ENCODE results near the gene PALLD. TPM values are rescaled to one million over a fixed set of nuclear protein-coding genes. Genes with fewer than 3 reads are reported as not detected.

Gene PALLD
- total and polyA plus RNA-seq, 2 donors (not counting 3 experiments of a cell fraction or from before 2014, with no cell fraction given): 13.4 to 48.2 TPM

DNA sequence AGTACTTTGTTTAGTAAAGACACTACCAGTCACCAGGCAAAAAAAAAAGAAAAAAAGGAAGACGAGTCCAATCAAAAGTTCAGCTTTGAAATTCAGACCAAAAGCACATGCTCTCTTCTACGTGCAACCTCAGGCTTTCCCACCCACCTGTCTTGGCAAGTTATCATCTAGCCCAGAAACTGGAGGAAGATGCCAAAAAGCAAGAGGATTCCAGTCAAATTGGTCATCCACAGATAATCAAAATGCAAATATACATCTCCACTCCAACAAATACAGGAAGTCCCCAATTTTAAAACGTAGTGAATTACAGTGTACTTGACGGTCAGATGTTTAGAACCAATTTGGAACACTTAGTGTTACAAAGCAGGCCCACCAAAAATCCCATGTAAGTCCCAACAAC lies 96.5 kb downstream of the PALLD start:
- Histone ChIP-seq H3K79me2 (ENCODE audit: control insufficient read depth, insufficient read depth, low read length) (no peaks in the 10 kb centered on the region), H3K4me1 (ENCODE audit: control insufficient read depth, extremely low read depth, insufficient read depth, low read length) (peaks cover 5% of the 10 kb centered on the region), H3K9ac (replicated peaks; ENCODE audit: extremely low read depth, insufficient read depth, low read length) (no peak overlapping the region), H3K9me1 (replicated peaks; ENCODE audit: control insufficient read depth, extremely low read depth, insufficient read depth, low read length) (no peaks in the 10 kb centered on the region), H3K27ac (ENCODE audit: insufficient read depth, low read depth, low read length) (no peak overlapping the region), H3K4me2 (ENCODE audit: insufficient read depth, low read length) (no peak overlapping the region), H4K20me1 (replicated peaks; ENCODE audit: control insufficient read depth, extremely low read depth, insufficient read depth, low read length) (no peaks in the 10 kb centered on the region), H2AFZ (ENCODE audit: low read depth, low read length) (no peak overlapping the region), H3K27me3 (ENCODE audit: control insufficient read depth in 2 of 2, insufficient read depth in 2 of 2, low read length in 2 of 2) (no peaks in the 10 kb centered on the region), H3K4me3 (replicated peaks in 1 of 3; ENCODE audit: insufficient read depth in 1 of 3, low read depth in 1 of 3, low read length in 3 of 3) (no peak overlapping the region), H3K9me3 (replicated peaks; ENCODE audit: control insufficient read depth, insufficient read depth, low read length) (no peaks in the 10 kb centered on the region), H3K36me3 (ENCODE audit: control insufficient read depth in 2 of 2, extremely low read depth in 1 of 2, insufficient read depth in 2 of 2, low read length in 2 of 2) (no peaks in the 10 kb centered on the region)
- DNase-seq (ENCODE audit: low read depth, low spot score) (no peak), FAIRE-seq (no peak)
- intact Hi-C loops (cut with micrococcal nuclease): no loop called here
- TF ChIP-seq POLR2AphosphoS5 (IDR thresholded peaks at IDR 0.05; ENCODE audit: insufficient read depth, low read depth, low read length): no peak
- no peak for TF ChIP-seq FOS (IDR thresholded peaks at IDR 0.05; ENCODE audit: borderline replicate concordance, insufficient read depth, low read length)
- TF ChIP-seq EZH2 (IDR thresholded peaks at IDR 0.05; ENCODE audit: borderline replicate concordance, low read depth, low read length, severe bottlenecking): no peak
- no peak for TF ChIP-seq MYC (IDR thresholded peaks at IDR 0.05; ENCODE audit: low read depth, low read length)
- TF ChIP-seq, protein P1, sequence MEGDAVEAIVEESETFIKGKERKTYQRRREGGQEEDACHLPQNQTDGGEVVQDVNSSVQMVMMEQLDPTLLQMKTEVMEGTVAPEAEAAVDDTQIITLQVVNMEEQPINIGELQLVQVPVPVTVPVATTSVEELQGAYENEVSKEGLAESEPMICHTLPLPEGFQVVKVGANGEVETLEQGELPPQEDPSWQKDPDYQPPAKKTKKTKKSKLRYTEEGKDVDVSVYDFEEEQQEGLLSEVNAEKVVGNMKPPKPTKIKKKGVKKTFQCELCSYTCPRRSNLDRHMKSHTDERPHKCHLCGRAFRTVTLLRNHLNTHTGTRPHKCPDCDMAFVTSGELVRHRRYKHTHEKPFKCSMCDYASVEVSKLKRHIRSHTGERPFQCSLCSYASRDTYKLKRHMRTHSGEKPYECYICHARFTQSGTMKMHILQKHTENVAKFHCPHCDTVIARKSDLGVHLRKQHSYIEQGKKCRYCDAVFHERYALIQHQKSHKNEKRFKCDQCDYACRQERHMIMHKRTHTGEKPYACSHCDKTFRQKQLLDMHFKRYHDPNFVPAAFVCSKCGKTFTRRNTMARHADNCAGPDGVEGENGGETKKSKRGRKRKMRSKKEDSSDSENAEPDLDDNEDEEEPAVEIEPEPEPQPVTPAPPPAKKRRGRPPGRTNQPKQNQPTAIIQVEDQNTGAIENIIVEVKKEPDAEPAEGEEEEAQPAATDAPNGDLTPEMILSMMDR (IDR thresholded peaks at IDR 0.05; ENCODE audit: extremely low read depth in 1 of 2, insufficient read depth in 1 of 2, low read depth in 1 of 2, low read length in 2 of 2): no peak
- dilution Hi-C loops (cut with MboI; ENCODE audit: extremely low pct_ligation_motif_present, low sequenced_read_pairs): loop anchor here (25.0 kb wide), 1 partner anchor 319 kb away; no protein-coding TSS in a partner anchor
- ChIA-PET CTCF (interaction anchor here (1.0 kb wide), 1 partner anchor 328 kb away, joined by 3 read pairs; no protein-coding TSS in a partner anchor), POLR2A (interaction anchor here (0.6 kb wide), 1 partner anchor 37 kb away, joined by 7 read pairs; no protein-coding TSS in a partner anchor)
- BruUV-seq (replicated peaks): no TSS peak

DNA sequence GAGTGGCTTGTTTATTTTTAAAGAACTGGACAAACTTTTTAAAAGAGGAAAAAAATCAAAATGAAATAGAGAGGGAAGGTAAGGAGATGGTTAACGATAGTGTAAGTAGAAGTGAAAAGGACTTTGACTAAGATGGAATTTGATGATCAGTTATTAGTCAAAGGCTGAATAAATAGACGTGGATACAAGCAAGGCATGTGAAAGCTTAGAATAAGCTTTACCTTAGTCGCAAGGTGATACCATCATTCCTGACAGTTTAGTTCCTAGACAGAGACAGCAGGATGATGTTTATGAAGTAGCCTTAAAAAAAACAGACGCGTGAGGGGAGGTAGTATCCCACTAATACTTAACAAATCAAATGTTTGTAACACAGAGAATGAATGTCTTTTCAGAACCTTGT lies 97.3 kb downstream of the PALLD start:
- Histone ChIP-seq H2AFZ (ENCODE audit: low read depth, low read length) (no peak overlapping the region), H3K9me3 (replicated peaks; ENCODE audit: control insufficient read depth, insufficient read depth, low read length) (no peaks in the 10 kb centered on the region)
- CTCF ChIA-PET: interaction anchor here (1.0 kb wide), 1 partner anchor 11 kb away, joined by 3 read pairs; no protein-coding TSS in a partner anchor

More for the DNA sequence above, 97.3 kb downstream of the PALLD start:
- Histone ChIP-seq H3K27me3 (ENCODE audit: control insufficient read depth in 2 of 2, insufficient read depth in 2 of 2, low read length in 2 of 2) (no peaks in the 10 kb centered on the region), H3K4me3 (replicated peaks in 1 of 3; ENCODE audit: insufficient read depth in 1 of 3, low read depth in 1 of 3, low read length in 3 of 3) (no peak overlapping the region), H3K9me1 (replicated peaks; ENCODE audit: control insufficient read depth, extremely low read depth, insufficient read depth, low read length) (no peaks in the 10 kb centered on the region), H4K20me1 (replicated peaks; ENCODE audit: control insufficient read depth, extremely low read depth, insufficient read depth, low read length) (no peaks in the 10 kb centered on the region), H3K36me3 (ENCODE audit: control insufficient read depth in 2 of 2, extremely low read depth in 1 of 2, insufficient read depth in 2 of 2, low read length in 2 of 2) (no peaks in the 10 kb centered on the region), H3K79me2 (ENCODE audit: control insufficient read depth, insufficient read depth, low read length) (no peaks in the 10 kb centered on the region), H3K4me1 (ENCODE audit: control insufficient read depth, extremely low read depth, insufficient read depth, low read length) (peaks cover 5% of the 10 kb centered on the region), H3K4me2 (ENCODE audit: insufficient read depth, low read length) (no peak overlapping the region), H3K9ac (replicated peaks; ENCODE audit: extremely low read depth, insufficient read depth, low read length) (no peak overlapping the region), H3K27ac (ENCODE audit: insufficient read depth, low read depth, low read length) (no peak overlapping the region)
- dilution Hi-C loops (cut with MboI; ENCODE audit: extremely low pct_ligation_motif_present, low sequenced_read_pairs) (loop anchor here (25.0 kb wide), 1 partner anchor 318 kb away; no protein-coding TSS in a partner anchor), intact Hi-C loops (cut with micrococcal nuclease) (no loop called here)
- no peak for FAIRE-seq
- POLR2A ChIA-PET: no interaction called here
- TF ChIP-seq JUN (IDR thresholded peaks at IDR 0.05; ENCODE audit: borderline replicate concordance, insufficient read depth, insufficient read length, low read depth) (no peak), POLR2AphosphoS5 (IDR thresholded peaks at IDR 0.05; ENCODE audit: insufficient read depth, low read depth, low read length) (no peak), EZH2 (IDR thresholded peaks at IDR 0.05; ENCODE audit: borderline replicate concordance, low read depth, low read length, severe bottlenecking) (no peak)
- TF ChIP-seq, protein P1 (IDR thresholded peaks at IDR 0.05; ENCODE audit: extremely low read depth in 1 of 2, insufficient read depth in 1 of 2, low read depth in 1 of 2, low read length in 2 of 2): no peak
- TF ChIP-seq, protein P2, sequence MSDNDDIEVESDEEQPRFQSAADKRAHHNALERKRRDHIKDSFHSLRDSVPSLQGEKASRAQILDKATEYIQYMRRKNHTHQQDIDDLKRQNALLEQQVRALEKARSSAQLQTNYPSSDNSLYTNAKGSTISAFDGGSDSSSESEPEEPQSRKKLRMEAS (IDR thresholded peaks at IDR 0.05; ENCODE audit: insufficient read depth, insufficient read length): no peak
- no TSS peak for BruUV-seq (replicated peaks)
- DNase-seq (ENCODE audit: low read depth, low spot score): no peak

Data from endothelial cell of umbilical vein (primary cell).